A549 (cell line): ENCODE measurements around the gene FAM151B.

Experiments used
- MYC ChIP-seq: IDR thresholded peaks from 2 replicates; pipeline ENCODE4 v1.6.1; 2012; ENCODE audit warnings: mild to moderate bottlenecking, inconsistent platforms, low read length, improper control_type of control experiment, borderline replicate concordance
- POLR2A ChIP-seq: IDR thresholded peaks from 2 replicates; pipeline ENCODE4 v1.6.1; 2012; ENCODE audit warnings: mild to moderate bottlenecking, low read length
- RAD21 ChIP-seq, 2 experiments: fragments of >200 bp in 1 of 2; sonication (Bioruptor Twin) in 1 of 2; formaldehyde crosslinking in 1 of 2; IDR thresholded peaks in 1 of 2; conservative IDR thresholded peaks in 1 of 2; 2 replicates in 1 of 2; 3 replicates in 1 of 2; pipeline ENCODE4 v1.6.1; 2012 to 2018; ENCODE audit warnings: inconsistent platforms in 1 of 2
- TF ChIP-seq, protein P1 (sequence below): IDR thresholded peaks from 2 replicates; pipeline ENCODE4 v1.6.1; 2012
- TF ChIP-seq, protein P2 (sequence below): fragments of >200 bp; sonication (Bioruptor Twin); formaldehyde crosslinking; IDR thresholded peaks from 3 replicates; pipeline ENCODE4 v1.5.1; 2016

DNA sequence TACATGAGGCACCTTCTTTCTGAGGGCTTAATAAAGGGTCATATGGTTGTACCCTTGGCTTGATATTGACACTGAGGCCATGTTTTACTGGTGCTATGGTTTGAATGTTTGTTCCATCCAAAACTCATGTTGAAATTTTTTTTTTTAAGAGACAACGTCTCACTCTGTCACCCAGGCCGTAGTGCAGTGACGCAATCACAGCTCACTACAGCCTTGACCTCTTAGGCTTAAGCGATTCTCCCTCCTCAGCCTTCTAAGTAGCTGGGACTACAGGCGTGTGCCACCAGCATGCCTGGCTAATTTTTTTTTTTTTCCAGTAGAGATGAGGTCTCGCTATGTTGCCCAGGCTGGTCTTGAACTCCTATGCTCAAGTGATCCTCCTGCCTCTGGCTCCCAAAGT lies 20.9 kb downstream of the FAM151B start:
- TF ChIP-seq, protein P1, sequence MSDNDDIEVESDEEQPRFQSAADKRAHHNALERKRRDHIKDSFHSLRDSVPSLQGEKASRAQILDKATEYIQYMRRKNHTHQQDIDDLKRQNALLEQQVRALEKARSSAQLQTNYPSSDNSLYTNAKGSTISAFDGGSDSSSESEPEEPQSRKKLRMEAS: no peak
- TF ChIP-seq, protein P2, sequence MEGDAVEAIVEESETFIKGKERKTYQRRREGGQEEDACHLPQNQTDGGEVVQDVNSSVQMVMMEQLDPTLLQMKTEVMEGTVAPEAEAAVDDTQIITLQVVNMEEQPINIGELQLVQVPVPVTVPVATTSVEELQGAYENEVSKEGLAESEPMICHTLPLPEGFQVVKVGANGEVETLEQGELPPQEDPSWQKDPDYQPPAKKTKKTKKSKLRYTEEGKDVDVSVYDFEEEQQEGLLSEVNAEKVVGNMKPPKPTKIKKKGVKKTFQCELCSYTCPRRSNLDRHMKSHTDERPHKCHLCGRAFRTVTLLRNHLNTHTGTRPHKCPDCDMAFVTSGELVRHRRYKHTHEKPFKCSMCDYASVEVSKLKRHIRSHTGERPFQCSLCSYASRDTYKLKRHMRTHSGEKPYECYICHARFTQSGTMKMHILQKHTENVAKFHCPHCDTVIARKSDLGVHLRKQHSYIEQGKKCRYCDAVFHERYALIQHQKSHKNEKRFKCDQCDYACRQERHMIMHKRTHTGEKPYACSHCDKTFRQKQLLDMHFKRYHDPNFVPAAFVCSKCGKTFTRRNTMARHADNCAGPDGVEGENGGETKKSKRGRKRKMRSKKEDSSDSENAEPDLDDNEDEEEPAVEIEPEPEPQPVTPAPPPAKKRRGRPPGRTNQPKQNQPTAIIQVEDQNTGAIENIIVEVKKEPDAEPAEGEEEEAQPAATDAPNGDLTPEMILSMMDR: no peak
- TF ChIP-seq MYC (no peak), POLR2A (no peak), RAD21 (conservative IDR thresholded peaks at IDR 0.05 in 1 of 2, IDR thresholded peaks at IDR 0.05 in 1 of 2) (no peak)
